Measurements from ENCODE around the gene ZSCAN23. TPM values are rescaled to one million over a fixed set of nuclear protein-coding genes. Genes with fewer than 3 reads are reported as not detected.
A peak's percentile ranks its signal among the peaks of the same experiment; 100 is the strongest.

Gene ZSCAN23
- total RNA-seq, 2 donors from 2014 or later: 4.1 to 7.1 TPM

GRCh38 chr6:28489366-28490204 is 46.3 kb upstream of the ZSCAN23 start:
- peak overlapping the region; percentile 90 for H3K4me3 ChIP-seq (ENCODE audit: low read length)
- H3K36me3 ChIP-seq (ENCODE audit: control insufficient read depth, insufficient read depth, low read length): no peaks in the 10 kb centered on the region
- peak overlapping the region; percentile 21 for H3K27ac ChIP-seq (ENCODE audit: low read depth, low read length)
- Mint-ChIP-seq H3K27ac (peak overlapping the region; percentile 97), H3K4me3 (peak overlapping the region; percentile 83), H3K27me3 (ENCODE audit: insufficient read depth) (peaks cover 14% of the 10 kb centered on the region), H3K36me3 (ENCODE audit: low read depth) (no peaks in the 10 kb centered on the region), H3K9me3 (no peaks in the 10 kb centered on the region), H3K4me1 (peaks cover 12% of the 10 kb centered on the region)
- 1 to 3% methylated on average over 19 to 39 of the region's 40 CpGs for WGBS, 2 experiments (ENCODE audit: insufficient coverage in 1 of 2, insufficient read length in 1 of 2)
- H3K4me1 ChIP-seq (ENCODE audit: control insufficient read depth, insufficient read depth, low read length): no peaks in the 10 kb centered on the region
- DNase-seq: peak; percentile 95
- no peaks in the 10 kb centered on the region for H3K9me3 ChIP-seq (ENCODE audit: control insufficient read depth, low read length)
- peak overlapping the region; percentile 94 for H3K9ac ChIP-seq (ENCODE audit: extremely low read depth, low read length, poor library complexity, severe bottlenecking)
- no peaks in the 10 kb centered on the region for H3K27me3 ChIP-seq (ENCODE audit: control insufficient read depth, insufficient read depth, low read length, poor library complexity, severe bottlenecking)
- no peak for TF ChIP-seq CTCF (conservative IDR thresholded peaks at IDR 0.05)

- peaks cover 14% of the 10 kb centered on the region for H3K27me3 Mint-ChIP-seq (ENCODE audit: insufficient read depth)
- H3K4me3 Mint-ChIP-seq: peak overlapping the region; percentile 83
- peak overlapping the region; percentile 97 for H3K27ac Mint-ChIP-seq
- WGBS, 2 experiments (ENCODE audit: insufficient coverage in 1 of 2, insufficient read length in 1 of 2): 2 to 7% methylated on average over 7 to 13 of the region's 14 CpGs
- Histone ChIP-seq H3K4me3 (ENCODE audit: low read length) (peak overlapping the region; percentile 90), H3K27me3 (ENCODE audit: control insufficient read depth, insufficient read depth, low read length, poor library complexity, severe bottlenecking) (no peaks in the 10 kb centered on the region), H3K36me3 (ENCODE audit: control insufficient read depth, insufficient read depth, low read length) (no peaks in the 10 kb centered on the region), H3K9me3 (ENCODE audit: control insufficient read depth, low read length) (no peaks in the 10 kb centered on the region), H3K4me1 (ENCODE audit: control insufficient read depth, insufficient read depth, low read length) (no peaks in the 10 kb centered on the region), H3K27ac (ENCODE audit: low read depth, low read length) (no peak overlapping the region), H3K9ac (ENCODE audit: extremely low read depth, low read length, poor library complexity, severe bottlenecking) (peak overlapping the region; percentile 94)
- DNase-seq: peak; percentile 84
- H3K36me3 Mint-ChIP-seq (ENCODE audit: low read depth): no peaks in the 10 kb centered on the region
- peaks cover 12% of the 10 kb centered on the region for H3K4me1 Mint-ChIP-seq
- H3K9me3 Mint-ChIP-seq: no peaks in the 10 kb centered on the region
- TF ChIP-seq CTCF (conservative IDR thresholded peaks at IDR 0.05): no peak
Measured at GRCh38 chr6:28488916-28489365, 45.6 kb upstream of the ZSCAN23 start.

- 91 to 100% methylated on average over 2 to 3 of the region's 3 CpGs for WGBS, 2 experiments (ENCODE audit: insufficient coverage in 1 of 2, insufficient read length in 1 of 2)
- H3K36me3 Mint-ChIP-seq (ENCODE audit: low read depth): no peaks in the 10 kb centered on the region
- Histone ChIP-seq H3K27me3 (ENCODE audit: control insufficient read depth, insufficient read depth, low read length, poor library complexity, severe bottlenecking) (no peaks in the 10 kb centered on the region), H3K4me1 (ENCODE audit: control insufficient read depth, insufficient read depth, low read length) (no peaks in the 10 kb centered on the region), H3K36me3 (ENCODE audit: control insufficient read depth, insufficient read depth, low read length) (no peaks in the 10 kb centered on the region), H3K27ac (ENCODE audit: low read depth, low read length) (no peak overlapping the region), H3K4me3 (ENCODE audit: low read length) (no peak overlapping the region), H3K9me3 (ENCODE audit: control insufficient read depth, low read length) (no peaks in the 10 kb centered on the region), H3K9ac (ENCODE audit: extremely low read depth, low read length, poor library complexity, severe bottlenecking) (no peak overlapping the region)
- no peak for TF ChIP-seq CTCF (conservative IDR thresholded peaks at IDR 0.05)
- no peak overlapping the region for H3K4me3 Mint-ChIP-seq
- H3K27ac Mint-ChIP-seq: no peak overlapping the region
- no peak for DNase-seq
- peaks cover 10% of the 10 kb centered on the region for H3K4me1 Mint-ChIP-seq
- no peaks in the 10 kb centered on the region for H3K9me3 Mint-ChIP-seq
- peaks cover 23% of the 10 kb centered on the region for H3K27me3 Mint-ChIP-seq (ENCODE audit: insufficient read depth)
Measured at GRCh38 chr6:28486988-28487742, 43.9 kb upstream of the ZSCAN23 start.

Measured in endodermal cell (in vitro differentiated cells).